Loucy (cell line): ENCODE data around the gene DDX39B.

Experiments used
- H2AFZ ChIP-seq: fragments of 200-600 bp; sonication (generic); 2 replicates; pipeline ENCODE4 v1.6.0; 2016; ENCODE audit warnings: antibody characterized with exemption, mild to moderate bottlenecking, low read length, moderate library complexity
- H3F3A ChIP-seq: fragments of 200-600 bp; 2 replicates; pipeline ENCODE4 v1.6.0; 2016; ENCODE audit warnings: antibody characterized with exemption, low read depth, mild to moderate bottlenecking
- H3K27me3 ChIP-seq: fragments of 200-600 bp; sonication (generic); 2 replicates; pipeline ENCODE4 v1.6.1; 2014; ENCODE audit warnings: low read length, mild to moderate bottlenecking; ENCODE audit not compliant: insufficient read depth, poor library complexity, severe bottlenecking
- H3K36me3 ChIP-seq: fragments of 200-600 bp; sonication (generic); 2 replicates; pipeline ENCODE4 v1.6.1; 2016; ENCODE audit warnings: low read length; ENCODE audit not compliant: insufficient read depth
- H3K4me1 ChIP-seq: fragments of 200-600 bp; sonication (generic); 2 replicates; pipeline ENCODE4 v1.5.1; 2014; ENCODE audit warnings: low read length, mild to moderate bottlenecking; ENCODE audit not compliant: insufficient read depth, poor library complexity, severe bottlenecking
- H3K4me2 ChIP-seq: fragments of 200-600 bp; sonication (generic); 2 replicates; pipeline ENCODE4 v1.6.0; 2014; ENCODE audit warnings: antibody characterized with exemption, low read length, low read depth, mild to moderate bottlenecking; ENCODE audit not compliant: poor library complexity, severe bottlenecking
- H3K4me3 ChIP-seq: fragments of 200-600 bp; sonication (generic); 2 replicates; pipeline ENCODE4 v1.5.1; 2014; ENCODE audit warnings: low read length, mild to moderate bottlenecking, mixed read lengths; ENCODE audit not compliant: poor library complexity, severe bottlenecking
- H3K79me2 ChIP-seq: fragments of 200-600 bp; sonication (generic); 2 replicates; pipeline ENCODE4 v1.6.1; 2014; ENCODE audit warnings: low read length; ENCODE audit not compliant: insufficient read depth
- H3K9ac ChIP-seq: fragments of 200-600 bp; sonication (generic); 2 replicates; pipeline ENCODE4 v1.6.0; 2014; ENCODE audit warnings: mild to moderate bottlenecking, low read depth, low read length, moderate library complexity; ENCODE audit not compliant: poor library complexity, severe bottlenecking
- H3K9me2 ChIP-seq: fragments of 200-600 bp; sonication (generic); replicated peaks from 2 replicates; pipeline ENCODE4 v1.6.1; 2016; ENCODE audit warnings: low read depth, low read length, mixed read lengths
- H3K9me3 ChIP-seq: fragments of 200-600 bp; sonication (generic); 2 replicates; pipeline ENCODE4 v1.6.1; 2014; ENCODE audit warnings: mild to moderate bottlenecking, antibody characterized with exemption, low read length, low read depth; ENCODE audit not compliant: insufficient read depth
- H4K20me1 ChIP-seq: fragments of 200-600 bp; sonication (generic); 2 replicates; pipeline ENCODE4 v1.6.0; 2014; ENCODE audit warnings: antibody characterized with exemption, low read length, mild to moderate bottlenecking; ENCODE audit not compliant: insufficient read depth, poor library complexity, severe bottlenecking
- EZH2phosphoT487 ChIP-seq: fragments of 200-600 bp; IDR thresholded peaks from 2 replicates; pipeline ENCODE4 v1.6.1; 2018; ENCODE audit warnings: antibody characterized with exemption, mild to moderate bottlenecking, moderate library complexity, borderline replicate concordance
- TF ChIP-seq, protein P1 (sequence below): fragments of 200-600 bp; sonication (generic); conservative IDR thresholded peaks from 2 replicates; pipeline ENCODE4 v1.5.1; 2014; ENCODE audit warnings: mild to moderate bottlenecking, antibody characterized with exemption, low read length

The DDX39B gene

GRCh38 chr6:31541059-31541657, 645 bp downstream of the DDX39B start:
- Histone ChIP-seq H4K20me1 (peaks cover 59% of the 10 kb centered on the region), H2AFZ (no peak overlapping the region), H3K9me2 (no peaks in the 10 kb centered on the region), H3K4me3 (peak overlapping the region; percentile 94), H3K9me3 (no peaks in the 10 kb centered on the region), H3K4me1 (peaks cover 38% of the 10 kb centered on the region), H3K79me2 (peaks cover 87% of the 10 kb centered on the region), H3K27me3 (peaks cover 13% of the 10 kb centered on the region), H3K9ac (peak overlapping the region; percentile 99), H3F3A (no peaks in the 10 kb centered on the region; the same call in 1 of the 2 replicates), H3K4me2 (peak overlapping the region; percentile 98), H3K36me3 (peaks cover 42% of the 10 kb centered on the region)
- TF ChIP-seq, protein P1, sequence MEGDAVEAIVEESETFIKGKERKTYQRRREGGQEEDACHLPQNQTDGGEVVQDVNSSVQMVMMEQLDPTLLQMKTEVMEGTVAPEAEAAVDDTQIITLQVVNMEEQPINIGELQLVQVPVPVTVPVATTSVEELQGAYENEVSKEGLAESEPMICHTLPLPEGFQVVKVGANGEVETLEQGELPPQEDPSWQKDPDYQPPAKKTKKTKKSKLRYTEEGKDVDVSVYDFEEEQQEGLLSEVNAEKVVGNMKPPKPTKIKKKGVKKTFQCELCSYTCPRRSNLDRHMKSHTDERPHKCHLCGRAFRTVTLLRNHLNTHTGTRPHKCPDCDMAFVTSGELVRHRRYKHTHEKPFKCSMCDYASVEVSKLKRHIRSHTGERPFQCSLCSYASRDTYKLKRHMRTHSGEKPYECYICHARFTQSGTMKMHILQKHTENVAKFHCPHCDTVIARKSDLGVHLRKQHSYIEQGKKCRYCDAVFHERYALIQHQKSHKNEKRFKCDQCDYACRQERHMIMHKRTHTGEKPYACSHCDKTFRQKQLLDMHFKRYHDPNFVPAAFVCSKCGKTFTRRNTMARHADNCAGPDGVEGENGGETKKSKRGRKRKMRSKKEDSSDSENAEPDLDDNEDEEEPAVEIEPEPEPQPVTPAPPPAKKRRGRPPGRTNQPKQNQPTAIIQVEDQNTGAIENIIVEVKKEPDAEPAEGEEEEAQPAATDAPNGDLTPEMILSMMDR, result no peak
- TF ChIP-seq EZH2phosphoT487, result no peak

GRCh38 chr6:31540640-31541039, 1.2 kb downstream of the DDX39B start:
- Histone ChIP-seq H3K9me3 (no peaks in the 10 kb centered on the region), H3K79me2 (peaks cover 87% of the 10 kb centered on the region)

GRCh38 chr6:31538805-31539400, 2.9 kb downstream of the DDX39B start:
- H3K9me2 ChIP-seq, result no peaks in the 10 kb centered on the region
- no peak overlapping the region for H2AFZ ChIP-seq
- H3K9ac ChIP-seq, result peak overlapping the region; percentile 99
- peaks cover 64% of the 10 kb centered on the region for H3K36me3 ChIP-seq
- TF ChIP-seq, protein P1, result no peak
- TF ChIP-seq EZH2phosphoT487, result no peak
- H3K79me2 ChIP-seq, result peaks cover 96% of the 10 kb centered on the region
- H3F3A ChIP-seq, result no peaks in the 10 kb centered on the region; the same call in 1 of the 2 replicates
- peak overlapping the region; percentile 94 for H3K4me3 ChIP-seq
- H4K20me1 ChIP-seq, result peaks cover 82% of the 10 kb centered on the region
- H3K4me1 ChIP-seq, result peaks cover 48% of the 10 kb centered on the region
- H3K9me3 ChIP-seq, result no peaks in the 10 kb centered on the region
- H3K27me3 ChIP-seq, result peaks cover 13% of the 10 kb centered on the region
- peak overlapping the region; percentile 98 for H3K4me2 ChIP-seq

More at GRCh38 chr6:31540640-31541039, 1.2 kb downstream of the DDX39B start:
- Histone ChIP-seq H3K4me1 (peaks cover 39% of the 10 kb centered on the region), H3F3A (no peaks in the 10 kb centered on the region; the same call in 1 of the 2 replicates), H3K36me3 (peaks cover 47% of the 10 kb centered on the region), H3K4me2 (peak overlapping the region; percentile 98), H3K27me3 (peaks cover 13% of the 10 kb centered on the region), H4K20me1 (peaks cover 65% of the 10 kb centered on the region), H2AFZ (no peak overlapping the region), H3K9me2 (no peaks in the 10 kb centered on the region), H3K4me3 (peak overlapping the region; percentile 94), H3K9ac (peak overlapping the region; percentile 99)
- TF ChIP-seq EZH2phosphoT487, result no peak
- TF ChIP-seq, protein P1, result no peak
